A673 (cell line): ENCODE data around the gene RPL38.

ENCODE experiments used
- EZH2 ChIP-seq: fragments of 200-600 bp; sonication (generic); IDR thresholded peaks from 2 replicates; pipeline ENCODE4 v1.6.1; 2017; ENCODE audit warnings: borderline replicate concordance, low read depth, mild to moderate bottlenecking, mixed read lengths, antibody characterized with exemption, low read length; ENCODE audit not compliant: poor library complexity, severe bottlenecking
- TF ChIP-seq, protein P1 (sequence below): fragments of 300-800, 200-600 bp; sonication (generic); conservative IDR thresholded peaks from 2 replicates; pipeline ENCODE4 v1.5.1; 2017; ENCODE audit warnings: low read depth, mild to moderate bottlenecking, antibody characterized with exemption, low read length, moderate library complexity, mixed read lengths

DNA sequence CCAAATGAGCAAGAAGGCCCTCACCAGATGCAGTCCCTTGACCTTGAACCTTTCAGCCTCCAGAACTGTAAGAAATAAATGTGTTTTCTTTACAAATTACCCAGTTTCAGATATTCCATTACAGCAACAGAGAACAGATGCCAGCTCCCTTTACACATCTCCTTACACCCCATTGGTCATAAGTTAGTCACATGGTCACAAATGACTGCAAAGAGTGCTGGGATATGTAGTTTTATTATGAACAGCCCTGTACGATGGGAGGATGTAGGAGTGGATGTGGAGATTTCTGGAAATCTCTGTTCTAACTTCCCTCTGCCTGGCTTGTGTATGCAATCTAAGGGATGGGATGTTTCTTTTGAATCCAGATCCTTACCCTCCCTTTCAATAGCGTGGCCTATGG is 13.3 kb upstream of the RPL38 start:
- TF ChIP-seq EZH2 = no peak
- TF ChIP-seq, protein P1, sequence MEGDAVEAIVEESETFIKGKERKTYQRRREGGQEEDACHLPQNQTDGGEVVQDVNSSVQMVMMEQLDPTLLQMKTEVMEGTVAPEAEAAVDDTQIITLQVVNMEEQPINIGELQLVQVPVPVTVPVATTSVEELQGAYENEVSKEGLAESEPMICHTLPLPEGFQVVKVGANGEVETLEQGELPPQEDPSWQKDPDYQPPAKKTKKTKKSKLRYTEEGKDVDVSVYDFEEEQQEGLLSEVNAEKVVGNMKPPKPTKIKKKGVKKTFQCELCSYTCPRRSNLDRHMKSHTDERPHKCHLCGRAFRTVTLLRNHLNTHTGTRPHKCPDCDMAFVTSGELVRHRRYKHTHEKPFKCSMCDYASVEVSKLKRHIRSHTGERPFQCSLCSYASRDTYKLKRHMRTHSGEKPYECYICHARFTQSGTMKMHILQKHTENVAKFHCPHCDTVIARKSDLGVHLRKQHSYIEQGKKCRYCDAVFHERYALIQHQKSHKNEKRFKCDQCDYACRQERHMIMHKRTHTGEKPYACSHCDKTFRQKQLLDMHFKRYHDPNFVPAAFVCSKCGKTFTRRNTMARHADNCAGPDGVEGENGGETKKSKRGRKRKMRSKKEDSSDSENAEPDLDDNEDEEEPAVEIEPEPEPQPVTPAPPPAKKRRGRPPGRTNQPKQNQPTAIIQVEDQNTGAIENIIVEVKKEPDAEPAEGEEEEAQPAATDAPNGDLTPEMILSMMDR = no peak
